Suprapubic skin (tissue), 4 donors: ENCODE measurements around the gene CERS1. TPM values are rescaled to one million over a fixed set of nuclear protein-coding genes. Genes with fewer than 3 reads are reported as not detected.

Source experiments
- DNase-seq, 2 donors: peaks; one replicate each; pipeline ENCODE4 v3.0.0-alpha.2; 2019; ENCODE audit warnings: low spot score in 2 of 2
- H3K27ac ChIP-seq: fragments of 200-600 bp; sonication (generic); one replicate; pipeline ENCODE4 v1.5.1; 2019
- H3K27me3 ChIP-seq: fragments of 200-600 bp; sonication (generic); one replicate; pipeline ENCODE4 v1.5.1; 2019
- H3K36me3 ChIP-seq: fragments of 200-600 bp; sonication (generic); one replicate; pipeline ENCODE4 v1.5.1; 2019
- H3K4me1 ChIP-seq: fragments of 200-600 bp; sonication (generic); one replicate; pipeline ENCODE4 v1.5.1; 2019
- H3K4me3 ChIP-seq: fragments of 200-600 bp; sonication (generic); one replicate; pipeline ENCODE4 v1.5.1; 2019; ENCODE audit warnings: mild to moderate bottlenecking
- H3K9me3 ChIP-seq: fragments of 200-600 bp; sonication (generic); one replicate; pipeline ENCODE4 v1.5.1; 2019
- EP300 ChIP-seq: sonication (generic); formaldehyde crosslinking; IDR thresholded peaks from one replicate; pipeline ENCODE4 v1.6.1; 2017; ENCODE audit warnings: antibody characterized with exemption
- POLR2A ChIP-seq, 2 donors: fragments of 450-650 bp; IDR thresholded peaks; one replicate each; pipeline ENCODE4 v1.6.1; 2017; ENCODE audit warnings: antibody characterized with exemption in 2 of 2, mild to moderate bottlenecking in 2 of 2, moderate library complexity in 2 of 2
- POLR2AphosphoS5 ChIP-seq, 3 donors: sonication (generic); formaldehyde crosslinking; IDR thresholded peaks; one replicate each; pipeline ENCODE4 v1.6.1; 2017; ENCODE audit warnings: antibody characterized with exemption in 3 of 3
- WGBS: methylation state at CpG from one replicate; pipeline ENCODE4 v1.1.5; 2018; 5-methylcytosine and 5-hydroxymethylcytosine counted together
- total RNA-seq, 4 donors: library from RNA; depleted of rRNA; stranded (reverse); fragments of >200 nt; gene quantifications; one replicate each; pipeline ENCODE4 v1.1.0, GENCODE V29; 2016
- TF ChIP-seq, protein P1 (sequence below), 2 donors: fragments of 200-600 bp in 1 of 2; fragments of 450-650 bp in 1 of 2; sonication (generic) in 1 of 2; IDR thresholded peaks; one replicate each; pipeline ENCODE4 v1.5.1; 2016 to 2019; ENCODE audit warnings: antibody characterized with exemption in 2 of 2, mild to moderate bottlenecking in 1 of 2, moderate library complexity in 1 of 2

CERS1 gene
- total RNA-seq, 4 donors from 2014 or later = 0.68 TPM; not detected in 3

DNA sequence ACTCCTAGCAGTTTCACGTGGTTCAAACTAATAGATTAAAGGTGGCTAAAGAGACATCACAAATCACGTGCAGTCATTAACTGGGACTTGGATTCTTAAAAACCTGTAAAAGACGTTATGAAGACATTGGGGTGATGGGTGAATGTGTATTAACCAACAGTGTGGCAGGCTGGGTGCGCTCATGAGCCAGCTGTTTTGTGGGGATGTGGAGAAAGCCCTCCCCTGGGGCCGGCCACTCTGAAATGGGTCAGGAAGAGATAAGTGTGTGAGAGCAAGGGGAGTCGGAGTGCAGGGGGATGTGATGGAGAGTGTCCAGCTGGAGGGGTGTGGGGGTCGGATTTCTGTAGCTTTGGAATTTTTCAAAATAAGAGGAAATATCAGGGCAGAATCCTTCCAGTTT is 53.8 kb downstream of the CERS1 start:
- H3K27ac ChIP-seq = no peak overlapping the region
- DNase-seq = no peak
- H3K4me3 ChIP-seq = no peak overlapping the region
- no peaks in the 10 kb centered on the region for H3K27me3 ChIP-seq
- WGBS = 55% methylated on average over 7 of the region's 7 CpGs
- H3K36me3 ChIP-seq = no peaks in the 10 kb centered on the region
- peaks cover 82% of the 10 kb centered on the region for H3K4me1 ChIP-seq
- no peaks in the 10 kb centered on the region for H3K9me3 ChIP-seq
- TF ChIP-seq POLR2AphosphoS5 (IDR thresholded peaks at IDR 0.05) (no peak), EP300 (no peak), POLR2A (IDR thresholded peaks at IDR 0.05) (no peak)
- TF ChIP-seq, protein P1, sequence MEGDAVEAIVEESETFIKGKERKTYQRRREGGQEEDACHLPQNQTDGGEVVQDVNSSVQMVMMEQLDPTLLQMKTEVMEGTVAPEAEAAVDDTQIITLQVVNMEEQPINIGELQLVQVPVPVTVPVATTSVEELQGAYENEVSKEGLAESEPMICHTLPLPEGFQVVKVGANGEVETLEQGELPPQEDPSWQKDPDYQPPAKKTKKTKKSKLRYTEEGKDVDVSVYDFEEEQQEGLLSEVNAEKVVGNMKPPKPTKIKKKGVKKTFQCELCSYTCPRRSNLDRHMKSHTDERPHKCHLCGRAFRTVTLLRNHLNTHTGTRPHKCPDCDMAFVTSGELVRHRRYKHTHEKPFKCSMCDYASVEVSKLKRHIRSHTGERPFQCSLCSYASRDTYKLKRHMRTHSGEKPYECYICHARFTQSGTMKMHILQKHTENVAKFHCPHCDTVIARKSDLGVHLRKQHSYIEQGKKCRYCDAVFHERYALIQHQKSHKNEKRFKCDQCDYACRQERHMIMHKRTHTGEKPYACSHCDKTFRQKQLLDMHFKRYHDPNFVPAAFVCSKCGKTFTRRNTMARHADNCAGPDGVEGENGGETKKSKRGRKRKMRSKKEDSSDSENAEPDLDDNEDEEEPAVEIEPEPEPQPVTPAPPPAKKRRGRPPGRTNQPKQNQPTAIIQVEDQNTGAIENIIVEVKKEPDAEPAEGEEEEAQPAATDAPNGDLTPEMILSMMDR (IDR thresholded peaks at IDR 0.05) = no peak

- H3K27ac ChIP-seq = no peak overlapping the region
- no peaks in the 10 kb centered on the region for H3K27me3 ChIP-seq
- no peaks in the 10 kb centered on the region for H3K9me3 ChIP-seq
- no peak overlapping the region for H3K4me3 ChIP-seq
- no peak for DNase-seq
- no peak for TF ChIP-seq POLR2AphosphoS5 (IDR thresholded peaks at IDR 0.05)
- TF ChIP-seq EP300 = no peak
- TF ChIP-seq, protein P1 (IDR thresholded peaks at IDR 0.05) = no peak
- no peak for TF ChIP-seq POLR2A (IDR thresholded peaks at IDR 0.05)
- no peaks in the 10 kb centered on the region for H3K36me3 ChIP-seq
- peaks cover 75% of the 10 kb centered on the region for H3K4me1 ChIP-seq
- 81% methylated on average over 15 of the region's 15 CpGs for whole genome bisulfite sequencing
These were observed 54.6 kb downstream of the CERS1 start for GRCh38 chr19:18841400-18841799.

DNA sequence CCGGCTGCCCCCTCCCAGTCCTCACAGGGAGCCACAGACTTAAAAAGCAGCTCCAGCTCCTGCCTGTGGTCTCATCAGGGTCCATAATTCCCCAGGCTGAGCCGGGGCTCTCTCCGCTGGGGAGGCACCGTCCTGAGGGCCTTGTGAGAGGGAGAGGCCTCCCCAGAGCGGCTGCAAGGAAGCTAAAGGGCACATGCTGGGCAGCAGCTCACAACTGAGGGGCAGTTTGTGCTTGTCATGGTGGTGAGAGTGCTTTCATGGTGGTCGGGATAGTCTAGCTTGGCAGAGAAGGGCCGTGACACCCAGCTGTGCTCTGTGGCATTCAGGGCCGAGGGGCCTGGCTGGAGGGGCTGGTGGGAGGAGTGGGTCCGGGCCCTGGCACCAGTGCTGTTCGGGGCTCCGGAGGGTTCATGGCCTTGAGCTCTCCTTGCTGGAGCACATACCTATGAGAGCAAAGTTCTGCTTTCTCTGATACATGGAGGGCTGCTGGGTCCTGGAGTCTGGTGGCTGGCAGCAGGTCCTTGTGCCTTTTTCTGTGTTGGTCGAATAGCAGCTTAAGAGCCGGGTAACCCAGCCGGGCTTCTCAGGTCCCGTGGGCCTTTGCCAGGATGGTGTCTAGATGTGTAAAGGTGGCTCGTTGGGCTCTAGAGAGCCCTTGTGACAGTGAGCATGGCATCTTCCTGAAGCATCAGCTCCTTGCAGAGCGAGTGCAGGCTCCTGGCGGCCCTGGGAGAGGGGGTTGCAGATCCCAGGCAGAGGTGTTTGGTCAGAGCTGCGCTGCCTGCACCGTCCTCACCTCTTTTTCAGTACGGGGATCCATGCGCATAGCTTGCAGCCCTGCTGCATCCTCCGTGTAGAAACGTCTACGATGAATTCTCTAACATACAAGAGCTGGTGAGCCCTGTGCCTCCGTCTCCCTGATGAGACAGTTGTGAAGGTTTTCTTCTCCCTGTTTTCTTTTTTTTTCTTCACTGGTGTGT is 55.4 kb downstream of the CERS1 start:
- Histone ChIP-seq H3K27me3 (no peaks in the 10 kb centered on the region), H3K4me1 (peaks cover 75% of the 10 kb centered on the region), H3K9me3 (no peaks in the 10 kb centered on the region), H3K36me3 (no peaks in the 10 kb centered on the region), H3K27ac (no peak overlapping the region), H3K4me3 (no peak overlapping the region)
- no peak for TF ChIP-seq POLR2AphosphoS5 (IDR thresholded peaks at IDR 0.05)
- TF ChIP-seq, protein P1 (IDR thresholded peaks at IDR 0.05) = no peak
- TF ChIP-seq POLR2A (IDR thresholded peaks at IDR 0.05) = no peak
- no peak for TF ChIP-seq EP300
- DNase-seq = no peak
- 69% methylated on average over 17 of the region's 26 CpGs for WGBS

GRCh38 chr19:18839465-18840287 is 56.3 kb downstream of the CERS1 start:
- no peak for DNase-seq
- Histone ChIP-seq H3K9me3 (no peaks in the 10 kb centered on the region), H3K36me3 (no peaks in the 10 kb centered on the region), H3K4me1 (peaks cover 77% of the 10 kb centered on the region), H3K27me3 (no peaks in the 10 kb centered on the region), H3K27ac (no peak overlapping the region), H3K4me3 (no peak overlapping the region)
- 75% methylated on average over 13 of the region's 15 CpGs for WGBS
- TF ChIP-seq EP300 (no peak), POLR2A (IDR thresholded peaks at IDR 0.05) (no peak), POLR2AphosphoS5 (IDR thresholded peaks at IDR 0.05) (no peak)
- TF ChIP-seq, protein P1 (IDR thresholded peaks at IDR 0.05) = no peak

DNA sequence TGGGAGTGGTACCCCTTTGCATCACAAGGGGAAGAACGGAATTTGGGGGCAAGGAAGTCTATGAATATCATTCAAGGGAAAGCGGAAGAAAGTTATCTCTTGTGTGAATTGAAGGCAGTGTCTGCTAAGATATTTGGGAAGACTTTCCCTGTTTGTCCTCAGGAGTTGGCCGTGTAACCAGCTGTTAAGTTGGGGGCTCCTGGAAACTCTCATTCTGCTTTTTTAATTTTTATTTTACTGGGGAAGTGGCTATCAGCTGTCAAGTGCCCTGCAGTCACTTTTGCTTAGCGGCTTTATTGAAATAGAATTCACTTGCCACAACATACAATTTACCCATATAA is 61.3 kb downstream of the CERS1 start:
- DNase-seq = no peak
- Histone ChIP-seq H3K4me1 (peaks cover 56% of the 10 kb centered on the region), H3K27me3 (no peaks in the 10 kb centered on the region), H3K9me3 (no peaks in the 10 kb centered on the region), H3K27ac (no peak overlapping the region), H3K36me3 (no peaks in the 10 kb centered on the region), H3K4me3 (peak overlapping the region; percentile 97)
- WGBS = 69% methylated on average over 4 of the region's 4 CpGs
- TF ChIP-seq POLR2AphosphoS5 (IDR thresholded peaks at IDR 0.05) (no peak), EP300 (no peak), POLR2A (IDR thresholded peaks at IDR 0.05) (no peak)
- TF ChIP-seq, protein P1 (IDR thresholded peaks at IDR 0.05) = no peak
